Lower leg skin (tissue), 3 donors: ENCODE results near the gene RERE.

Experiments
- CTCF ChIP-seq, 3 donors: fragments of 450-650 bp; IDR thresholded peaks; one replicate each; pipeline ENCODE4 v1.5.1; 2016; ENCODE audit warnings: antibody characterized with exemption in 3 of 3, mild to moderate bottlenecking in 3 of 3, moderate library complexity in 2 of 3
- POLR2A ChIP-seq, 2 donors: fragments of 450-650 bp; IDR thresholded peaks; one replicate each; pipeline ENCODE4 v1.6.1; 2016 to 2017; ENCODE audit warnings: antibody characterized with exemption in 2 of 2, mild to moderate bottlenecking in 1 of 2, moderate library complexity in 1 of 2

- TF ChIP-seq CTCF (IDR thresholded peaks at IDR 0.05) (no peak), POLR2A (IDR thresholded peaks at IDR 0.05) (no peak)
Observed at GRCh38 chr1:8461351-8462110, 355.9 kb downstream of the RERE start.
